ENCODE measurements around the gene RSU1.

- no peak for TF ChIP-seq POLR2AphosphoS5 (IDR thresholded peaks at IDR 0.05)
- TF ChIP-seq CTCF (IDR thresholded peaks at IDR 0.05), result no peak
These were observed 143.0 kb downstream of the RSU1 start for GRCh38 chr10:16674147-16674703.

Measured in sigmoid colon (tissue), 4 donors.